Measurements from ENCODE around the gene SLC15A3.

DNA sequence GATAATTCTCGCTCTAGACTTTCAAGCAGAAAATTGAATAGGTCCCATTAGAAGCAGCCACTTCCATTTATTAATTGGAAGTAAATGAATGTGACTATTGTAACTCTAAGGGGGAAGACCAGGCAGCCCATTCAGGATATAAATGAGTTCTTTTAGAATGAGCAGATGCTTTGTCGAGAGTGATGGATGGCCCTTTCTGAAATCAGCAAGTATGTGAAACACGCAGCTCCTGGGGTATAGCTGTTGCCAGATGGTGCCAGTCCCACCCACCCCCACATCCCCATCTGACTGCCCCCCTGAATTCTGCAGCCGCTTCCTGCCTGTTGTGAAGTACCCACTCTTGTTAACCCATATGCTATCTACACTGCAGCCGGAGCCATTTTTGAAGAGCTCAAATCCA is 3.7 kb downstream of the SLC15A3 start:
- no peak for TF ChIP-seq POLR2A (IDR thresholded peaks at IDR 0.05)
- TF ChIP-seq, protein P1, sequence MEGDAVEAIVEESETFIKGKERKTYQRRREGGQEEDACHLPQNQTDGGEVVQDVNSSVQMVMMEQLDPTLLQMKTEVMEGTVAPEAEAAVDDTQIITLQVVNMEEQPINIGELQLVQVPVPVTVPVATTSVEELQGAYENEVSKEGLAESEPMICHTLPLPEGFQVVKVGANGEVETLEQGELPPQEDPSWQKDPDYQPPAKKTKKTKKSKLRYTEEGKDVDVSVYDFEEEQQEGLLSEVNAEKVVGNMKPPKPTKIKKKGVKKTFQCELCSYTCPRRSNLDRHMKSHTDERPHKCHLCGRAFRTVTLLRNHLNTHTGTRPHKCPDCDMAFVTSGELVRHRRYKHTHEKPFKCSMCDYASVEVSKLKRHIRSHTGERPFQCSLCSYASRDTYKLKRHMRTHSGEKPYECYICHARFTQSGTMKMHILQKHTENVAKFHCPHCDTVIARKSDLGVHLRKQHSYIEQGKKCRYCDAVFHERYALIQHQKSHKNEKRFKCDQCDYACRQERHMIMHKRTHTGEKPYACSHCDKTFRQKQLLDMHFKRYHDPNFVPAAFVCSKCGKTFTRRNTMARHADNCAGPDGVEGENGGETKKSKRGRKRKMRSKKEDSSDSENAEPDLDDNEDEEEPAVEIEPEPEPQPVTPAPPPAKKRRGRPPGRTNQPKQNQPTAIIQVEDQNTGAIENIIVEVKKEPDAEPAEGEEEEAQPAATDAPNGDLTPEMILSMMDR (IDR thresholded peaks at IDR 0.05): no peak
